ENCODE results near the gene GNG13. TPM values are rescaled to one million over a fixed set of nuclear protein-coding genes. Genes with fewer than 3 reads are reported as not detected.

GNG13 gene
- total and polyA plus RNA-seq, 9 of the 15 experiments (the other 6 are each of a cell fraction or from before 2014, with no cell fraction given) = not detected

DNA sequence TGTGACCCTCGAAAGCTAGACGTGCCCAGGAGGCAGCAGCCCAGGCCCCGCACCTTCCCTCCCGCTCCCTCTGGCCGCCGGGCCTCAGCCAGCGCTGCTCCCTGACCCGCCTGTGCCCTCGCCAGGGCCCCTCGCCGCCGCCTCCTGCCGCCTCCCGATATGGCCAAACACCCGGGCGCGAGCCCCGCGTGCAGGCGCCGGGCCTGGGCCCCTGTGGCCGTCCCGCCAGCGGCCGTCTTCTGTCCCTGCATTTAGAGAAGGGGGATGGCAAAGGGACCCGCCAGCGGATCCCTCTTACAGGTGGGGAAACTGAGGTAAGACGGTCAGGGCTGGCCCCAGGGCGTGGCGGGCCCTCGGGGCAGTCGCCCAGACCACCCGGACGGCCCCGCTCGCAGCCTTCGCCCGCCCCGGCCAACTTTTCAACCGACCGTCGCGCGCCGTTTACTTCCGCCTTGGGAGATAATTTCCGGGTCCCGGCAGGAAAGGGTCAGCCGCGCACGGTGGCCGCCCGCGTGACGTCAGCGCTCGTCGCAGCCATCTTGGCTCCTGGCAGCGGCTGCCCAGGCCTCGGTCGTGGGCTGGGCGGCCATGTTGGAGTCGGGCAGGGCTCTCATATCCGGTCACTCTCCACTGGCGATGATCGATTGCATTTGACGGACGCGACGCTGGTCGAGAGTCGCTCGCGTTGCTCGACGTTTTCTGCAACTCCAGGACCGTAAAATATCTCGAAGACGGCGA lies 7.0 kb upstream of the GNG13 start (continued):
- TF ChIP-seq CREB1 (IDR thresholded peaks at IDR 0.05) (peak; percentile 96), CREB1 (CRISPR knock-in tag; IDR thresholded peaks at IDR 0.05) (peak; percentile 98), IFI16 (CRISPR knock-in tag; IDR thresholded peaks at IDR 0.05) (no peak), ZNF12 (CRISPR knock-in tag; IDR thresholded peaks at IDR 0.05) (no peak), ZNF668 (CRISPR knock-in tag; IDR thresholded peaks at IDR 0.05) (no peak), CCNT2 (IDR thresholded peaks at IDR 0.05; ENCODE audit: borderline replicate concordance, extremely low read depth, insufficient read length, low read depth, low read length) (peak; percentile 54), BCL6 (CRISPR knock-in tag; IDR thresholded peaks at IDR 0.05) (no peak), HDGF (IDR thresholded peaks at IDR 0.05) (no peak), ZZZ3 (IDR thresholded peaks at IDR 0.05) (no peak), GTF2F1 (IDR thresholded peaks at IDR 0.05; ENCODE audit: low read depth, low read length) (no peak), NCOA2 (IDR thresholded peaks at IDR 0.05; ENCODE audit: partially characterized antibody in 2 of 2) (no peak), ZKSCAN1 (IDR thresholded peaks at IDR 0.05; ENCODE audit: low read depth, low read length) (no peak), ILF3 (IDR thresholded peaks at IDR 0.05; ENCODE audit: borderline replicate concordance) (no peak; the same call in 1 of the 2 replicates), EZH2 (IDR thresholded peaks at IDR 0.05; ENCODE audit: borderline replicate concordance, low read depth, low read length) (no peak), BMI1 (IDR thresholded peaks at IDR 0.05; ENCODE audit: low read length) (no peak), RBFOX2 (IDR thresholded peaks at IDR 0.05; ENCODE audit: low read depth, low read length) (peak; percentile 99), TAF1 (IDR thresholded peaks at IDR 0.05; ENCODE audit: control insufficient read depth, extremely low read depth, insufficient read depth, low read length, severe bottlenecking) (peak; percentile 90), E4F1 (CRISPR knock-in tag; IDR thresholded peaks at IDR 0.05; ENCODE audit: borderline replicate concordance) (no peak), STAT5B (CRISPR knock-in tag; IDR thresholded peaks at IDR 0.05) (no peak), ZNF23 (CRISPR knock-in tag; IDR thresholded peaks at IDR 0.05) (no peak), HNRNPL (IDR thresholded peaks at IDR 0.05; ENCODE audit: low read depth, low read length) (peak; percentile 66; the same call in 1 of the 2 replicates), ZNF551 (CRISPR knock-in tag; IDR thresholded peaks at IDR 0.05) (no peak), DACH1 (IDR thresholded peaks at IDR 0.05; ENCODE audit: partially characterized antibody) (no peak)
- TF ChIP-seq, protein P1, sequence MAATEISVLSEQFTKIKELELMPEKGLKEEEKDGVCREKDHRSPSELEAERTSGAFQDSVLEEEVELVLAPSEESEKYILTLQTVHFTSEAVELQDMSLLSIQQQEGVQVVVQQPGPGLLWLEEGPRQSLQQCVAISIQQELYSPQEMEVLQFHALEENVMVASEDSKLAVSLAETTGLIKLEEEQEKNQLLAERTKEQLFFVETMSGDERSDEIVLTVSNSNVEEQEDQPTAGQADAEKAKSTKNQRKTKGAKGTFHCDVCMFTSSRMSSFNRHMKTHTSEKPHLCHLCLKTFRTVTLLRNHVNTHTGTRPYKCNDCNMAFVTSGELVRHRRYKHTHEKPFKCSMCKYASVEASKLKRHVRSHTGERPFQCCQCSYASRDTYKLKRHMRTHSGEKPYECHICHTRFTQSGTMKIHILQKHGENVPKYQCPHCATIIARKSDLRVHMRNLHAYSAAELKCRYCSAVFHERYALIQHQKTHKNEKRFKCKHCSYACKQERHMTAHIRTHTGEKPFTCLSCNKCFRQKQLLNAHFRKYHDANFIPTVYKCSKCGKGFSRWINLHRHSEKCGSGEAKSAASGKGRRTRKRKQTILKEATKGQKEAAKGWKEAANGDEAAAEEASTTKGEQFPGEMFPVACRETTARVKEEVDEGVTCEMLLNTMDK (IDR thresholded peaks at IDR 0.05; ENCODE audit: borderline replicate concordance, insufficient read depth, low read depth, low read length, poor library complexity, severe bottlenecking) = no peak
- TF ChIP-seq, protein P2, sequence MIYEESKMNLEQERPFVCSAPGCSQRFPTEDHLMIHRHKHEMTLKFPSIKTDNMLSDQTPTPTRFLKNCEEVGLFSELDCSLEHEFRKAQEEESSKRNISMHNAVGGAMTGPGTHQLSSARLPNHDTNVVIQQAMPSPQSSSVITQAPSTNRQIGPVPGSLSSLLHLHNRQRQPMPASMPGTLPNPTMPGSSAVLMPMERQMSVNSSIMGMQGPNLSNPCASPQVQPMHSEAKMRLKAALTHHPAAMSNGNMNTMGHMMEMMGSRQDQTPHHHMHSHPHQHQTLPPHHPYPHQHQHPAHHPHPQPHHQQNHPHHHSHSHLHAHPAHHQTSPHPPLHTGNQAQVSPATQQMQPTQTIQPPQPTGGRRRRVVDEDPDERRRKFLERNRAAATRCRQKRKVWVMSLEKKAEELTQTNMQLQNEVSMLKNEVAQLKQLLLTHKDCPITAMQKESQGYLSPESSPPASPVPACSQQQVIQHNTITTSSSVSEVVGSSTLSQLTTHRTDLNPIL (CRISPR knock-in tag; IDR thresholded peaks at IDR 0.05) = no peak

Measured in K562 (cell line).